ENCODE measurements around the gene PPIL4. TPM values are rescaled to one million over a fixed set of nuclear protein-coding genes. Genes with fewer than 3 reads are reported as not detected.
A peak's percentile ranks its signal among the peaks of the same experiment; 100 is the strongest.
"Not testable (repeated sequence)": the region's sequence is repeated elsewhere in the genome, so short reads cannot be mapped to it uniquely, and the experiment has no call there.

PPIL4 gene
- total and polyA plus RNA-seq, 8 donors = 22.4 to 77.0 (median 63.5) TPM

GRCh38 chr6:149500096-149500495 is 45.7 kb downstream of the PPIL4 start:
- no peak for TF ChIP-seq CTCF (IDR thresholded peaks at IDR 0.05)
- ATAC-seq = peak; percentile 36
- Histone ChIP-seq H3K27ac (peak overlapping the region in 1 of 2 donors; percentile 8), H3K9me3 (no peaks in the 10 kb centered on the region), H3K4me3 (no peak overlapping the region), H3K27me3 (no peaks in the 10 kb centered on the region), H3K4me1 (no peaks in the 10 kb centered on the region), H3K36me3 (peaks cover 0 to 9% of the 10 kb centered on the region in 2 donors)
- intact Hi-C loops (cut with DNase I) = no loop called here
- no peak for DNase-seq

GRCh38 chr6:149499066-149499465 is 46.8 kb downstream of the PPIL4 start:
- TF ChIP-seq CTCF (IDR thresholded peaks at IDR 0.05) = no peak
- no peaks in the 10 kb centered on the region for H3K27me3 ChIP-seq
- DNase-seq (peak in 2 of 4 donors; percentile 51 to 67), ATAC-seq (peak; percentile 45)
- peak overlapping the region in 1 of 2 donors; percentile 5 for H3K27ac ChIP-seq
- H3K36me3 ChIP-seq = peaks cover 0 to 1% of the 10 kb centered on the region in 2 donors
- H3K4me1 ChIP-seq = no peaks in the 10 kb centered on the region
- no peaks in the 10 kb centered on the region for H3K9me3 ChIP-seq
- H3K4me3 ChIP-seq = no peak overlapping the region
- intact Hi-C loops (cut with DNase I) = no loop called here

GRCh38 chr6:149497365-149497764 is 48.5 kb downstream of the PPIL4 start:
- intact Hi-C loops (cut with DNase I) = no loop called here
- ATAC-seq = no peak
- H3K27ac ChIP-seq = no peak overlapping the region

GRCh38 chr6:149496597-149496996 is 49.2 kb downstream of the PPIL4 start:
- H3K27me3 ChIP-seq; H3K4me3 ChIP-seq; H3K4me1 ChIP-seq; H3K27ac ChIP-seq; ATAC-seq; H3K9me3 ChIP-seq; intact Hi-C loops (cut with DNase I); H3K36me3 ChIP-seq; DNase-seq: not testable (repeated sequence)

More at GRCh38 chr6:149497365-149497764, 48.5 kb downstream of the PPIL4 start:
- no peak for TF ChIP-seq CTCF (IDR thresholded peaks at IDR 0.05)
- Histone ChIP-seq H3K27me3 (no peaks in the 10 kb centered on the region), H3K4me1 (no peaks in the 10 kb centered on the region), H3K36me3 (no peaks in the 10 kb centered on the region), H3K4me3 (no peak overlapping the region), H3K9me3 (no peaks in the 10 kb centered on the region)
- no peak for DNase-seq

GRCh38 chr6:149495349-149496016 is 50.4 kb downstream of the PPIL4 start:
- H3K27ac ChIP-seq; H3K9me3 ChIP-seq; H3K4me1 ChIP-seq; DNase-seq; H3K36me3 ChIP-seq; H3K27me3 ChIP-seq; H3K4me3 ChIP-seq; ATAC-seq; intact Hi-C loops (cut with DNase I): not testable (repeated sequence)

GRCh38 chr6:149494810-149495209 is 51.0 kb downstream of the PPIL4 start:
- H3K27me3 ChIP-seq; DNase-seq; intact Hi-C loops (cut with DNase I); H3K36me3 ChIP-seq; H3K9me3 ChIP-seq; H3K4me3 ChIP-seq; H3K27ac ChIP-seq; ATAC-seq; H3K4me1 ChIP-seq: not testable (repeated sequence)

Data from left lung (tissue), 10 donors.